Neural cell (in vitro differentiated cells): ENCODE data around the gene YJEFN3. TPM values are rescaled to one million over a fixed set of nuclear protein-coding genes. Genes with fewer than 3 reads are reported as not detected.

Experiments
- H2AFZ ChIP-seq: fragments of 200-600, 300-800 bp; sonication (generic), shearing (Covaris generic); 2 replicates; pipeline ENCODE4 v1.6.0; 2014; ENCODE audit warnings: low read depth, mild to moderate bottlenecking, antibody characterized with exemption, low read length, moderate library complexity
- H3F3A ChIP-seq: fragments of 200-600 bp; shearing (Covaris generic); 2 replicates; pipeline ENCODE4 v1.6.1; 2016; ENCODE audit warnings: mild to moderate bottlenecking, moderate library complexity, mixed read lengths, antibody characterized with exemption, low read length; ENCODE audit not compliant: insufficient read depth, poor library complexity, severe bottlenecking
- H3K27ac ChIP-seq: fragments of 200-600, 300-800 bp; sonication (generic), shearing (Covaris generic); 2 replicates; pipeline ENCODE4 v1.5.1; 2014; ENCODE audit warnings: mild to moderate bottlenecking, low read length, moderate library complexity
- H3K27me3 ChIP-seq: fragments of 300-800, 200-600 bp; sonication (generic), shearing (Covaris generic); 2 replicates; pipeline ENCODE4 v1.6.0; 2014; ENCODE audit warnings: mild to moderate bottlenecking, low read depth, low read length, moderate library complexity; ENCODE audit not compliant: insufficient read depth
- H3K36me3 ChIP-seq: fragments of 300-800, 200-600 bp; sonication (generic), shearing (Covaris generic); 2 replicates; pipeline ENCODE4 v1.5.1; 2014; ENCODE audit warnings: mild to moderate bottlenecking, antibody characterized with exemption, low read length, moderate library complexity; ENCODE audit not compliant: insufficient read depth
- H3K4me2 ChIP-seq: fragments of 300-800, 200-600 bp; sonication (generic), shearing (Covaris generic); 2 replicates; pipeline ENCODE4 v1.6.0; 2014; ENCODE audit warnings: mild to moderate bottlenecking, low read length
- H3K4me3 ChIP-seq: fragments of 300-800, 200-600 bp; sonication (generic), shearing (Covaris generic); 2 replicates; pipeline ENCODE4 v1.5.1; 2014; ENCODE audit warnings: mild to moderate bottlenecking, low read length, moderate library complexity
- H3K79me2 ChIP-seq: fragments of 200-600 bp; shearing (Covaris generic); replicated peaks from 2 replicates; pipeline ENCODE4 v1.6.0; 2014; ENCODE audit warnings: mild to moderate bottlenecking, low read length, moderate library complexity; ENCODE audit not compliant: insufficient read depth
- H3K9ac ChIP-seq: fragments of 300-800, 200-600 bp; sonication (generic), shearing (Covaris generic); 2 replicates; pipeline ENCODE4 v1.6.1; 2016; ENCODE audit warnings: mild to moderate bottlenecking, low read length, mixed read lengths
- H3K9me2 ChIP-seq: fragments of 200-600 bp; shearing (Covaris generic); 2 replicates; pipeline ENCODE4 v1.6.1; 2016; ENCODE audit warnings: mild to moderate bottlenecking, low read length, mixed read lengths; ENCODE audit not compliant: insufficient read depth
- H3K9me3 ChIP-seq: fragments of 200-600, 300-800 bp; sonication (generic), shearing (Covaris generic); 2 replicates; pipeline ENCODE4 v1.6.1; 2016; ENCODE audit warnings: mild to moderate bottlenecking, mixed run types, low read length, moderate library complexity, mixed read lengths
- H4K20me1 ChIP-seq: fragments of 200-600 bp; shearing (Covaris generic); 2 replicates; pipeline ENCODE4 v1.6.1; 2016; ENCODE audit warnings: mild to moderate bottlenecking, mixed run types; ENCODE audit not compliant: insufficient read depth
- EP300 ChIP-seq: fragments of 450-650 bp; conservative IDR thresholded peaks from 2 replicates; pipeline ENCODE4 v1.6.1; 2014; ENCODE audit warnings: antibody characterized with exemption, mild to moderate bottlenecking, moderate library complexity; ENCODE audit not compliant: poor library complexity, severe bottlenecking
- EZH2 ChIP-seq: fragments of 200-600, 300-800 bp; shearing (Covaris generic), sonication (generic); IDR thresholded peaks from 2 replicates; pipeline ENCODE4 v1.6.1; 2014; ENCODE audit warnings: antibody characterized with exemption, low read length, borderline replicate concordance, mild to moderate bottlenecking; ENCODE audit not compliant: insufficient read depth, poor library complexity, severe bottlenecking
- MXI1 ChIP-seq: fragments of 450-650 bp; conservative IDR thresholded peaks from 2 replicates; pipeline ENCODE4 v1.6.1; 2014; ENCODE audit warnings: antibody characterized with exemption, mild to moderate bottlenecking; ENCODE audit not compliant: poor library complexity, severe bottlenecking
- POLR2AphosphoS5 ChIP-seq: IDR thresholded peaks from 2 replicates; pipeline ENCODE4 v1.6.1; 2012
- RAD21 ChIP-seq: fragments of 450-650 bp; conservative IDR thresholded peaks from 2 replicates; pipeline ENCODE4 v1.6.1; 2014; ENCODE audit warnings: antibody characterized with exemption, mild to moderate bottlenecking, moderate library complexity
- SMC3 ChIP-seq: fragments of 450-650 bp; conservative IDR thresholded peaks from 2 replicates; pipeline ENCODE4 v1.6.1; 2014; ENCODE audit warnings: antibody characterized with exemption, mild to moderate bottlenecking, moderate library complexity; ENCODE audit not compliant: poor library complexity
- TAF1 ChIP-seq: IDR thresholded peaks from 2 replicates; pipeline ENCODE4 v1.6.1; 2012; ENCODE audit warnings: low read depth
- polyA plus RNA-seq: library from polyadenylated mRNA; depleted of rRNA; stranded (reverse); fragments of >200 nt; gene quantifications from 2 replicates; pipeline ENCODE4 v1.2.3, GENCODE V29; 2014
- TF ChIP-seq, protein P1 (sequence below): IDR thresholded peaks from 2 replicates; pipeline ENCODE4 v1.6.1; 2012; ENCODE audit warnings: borderline replicate concordance
- TF ChIP-seq, protein P2 (sequence below): fragments of 450-650 bp; IDR thresholded peaks from 2 replicates; pipeline ENCODE4 v1.5.1; 2014; ENCODE audit warnings: antibody characterized with exemption, mild to moderate bottlenecking, moderate library complexity; ENCODE audit not compliant: poor library complexity, severe bottlenecking

Gene YJEFN3
- polyA plus RNA-seq, 1 donor from 2014 or later, result 26.9 TPM

DNA sequence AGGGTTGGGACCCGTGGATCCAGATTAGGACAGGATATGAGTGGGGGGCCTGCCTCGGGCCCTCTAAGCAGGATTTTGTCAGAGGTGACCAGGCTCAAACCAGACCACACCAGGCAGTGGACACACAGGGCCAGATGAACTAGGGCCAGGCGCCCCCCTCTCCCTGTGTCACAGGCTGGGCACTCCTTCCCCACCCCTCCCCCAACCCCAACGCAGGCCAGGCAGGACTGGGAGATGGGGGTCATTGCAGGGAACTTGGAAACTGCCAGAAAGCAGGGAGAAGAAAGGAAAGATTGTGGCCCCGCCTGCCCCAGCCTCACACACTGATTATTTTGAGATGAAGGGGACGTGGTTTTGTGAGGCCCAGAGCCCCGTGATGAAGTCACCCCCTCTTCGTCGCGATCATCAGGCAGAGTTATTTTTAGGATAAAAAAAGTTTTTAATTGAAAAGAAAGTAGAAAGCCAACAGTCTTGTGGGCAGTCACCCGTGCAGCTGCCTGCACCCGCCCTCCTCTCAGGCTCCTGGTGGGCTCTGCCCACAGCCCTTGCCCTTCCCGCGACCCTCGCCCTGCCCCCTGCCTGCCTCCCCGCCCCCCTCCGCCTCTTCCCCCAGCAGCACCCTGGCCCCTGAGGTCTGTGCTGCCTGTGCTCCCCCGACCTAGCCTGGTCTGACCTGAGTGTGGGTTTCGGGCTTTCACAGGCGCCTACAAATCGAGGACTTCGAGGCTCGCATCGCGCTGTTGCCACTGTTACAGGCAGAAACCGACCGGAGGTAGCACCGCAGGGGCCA lies 1.9 kb upstream of the YJEFN3 start:
- no peaks in the 10 kb centered on the region for H3K27me3 ChIP-seq
- no peaks in the 10 kb centered on the region for H3K79me2 ChIP-seq
- TF ChIP-seq MXI1 (no peak), TAF1 (no peak), SMC3 (no peak), RAD21 (no peak), EZH2 (no peak), EP300 (no peak), POLR2AphosphoS5 (no peak)
- TF ChIP-seq, protein P1, sequence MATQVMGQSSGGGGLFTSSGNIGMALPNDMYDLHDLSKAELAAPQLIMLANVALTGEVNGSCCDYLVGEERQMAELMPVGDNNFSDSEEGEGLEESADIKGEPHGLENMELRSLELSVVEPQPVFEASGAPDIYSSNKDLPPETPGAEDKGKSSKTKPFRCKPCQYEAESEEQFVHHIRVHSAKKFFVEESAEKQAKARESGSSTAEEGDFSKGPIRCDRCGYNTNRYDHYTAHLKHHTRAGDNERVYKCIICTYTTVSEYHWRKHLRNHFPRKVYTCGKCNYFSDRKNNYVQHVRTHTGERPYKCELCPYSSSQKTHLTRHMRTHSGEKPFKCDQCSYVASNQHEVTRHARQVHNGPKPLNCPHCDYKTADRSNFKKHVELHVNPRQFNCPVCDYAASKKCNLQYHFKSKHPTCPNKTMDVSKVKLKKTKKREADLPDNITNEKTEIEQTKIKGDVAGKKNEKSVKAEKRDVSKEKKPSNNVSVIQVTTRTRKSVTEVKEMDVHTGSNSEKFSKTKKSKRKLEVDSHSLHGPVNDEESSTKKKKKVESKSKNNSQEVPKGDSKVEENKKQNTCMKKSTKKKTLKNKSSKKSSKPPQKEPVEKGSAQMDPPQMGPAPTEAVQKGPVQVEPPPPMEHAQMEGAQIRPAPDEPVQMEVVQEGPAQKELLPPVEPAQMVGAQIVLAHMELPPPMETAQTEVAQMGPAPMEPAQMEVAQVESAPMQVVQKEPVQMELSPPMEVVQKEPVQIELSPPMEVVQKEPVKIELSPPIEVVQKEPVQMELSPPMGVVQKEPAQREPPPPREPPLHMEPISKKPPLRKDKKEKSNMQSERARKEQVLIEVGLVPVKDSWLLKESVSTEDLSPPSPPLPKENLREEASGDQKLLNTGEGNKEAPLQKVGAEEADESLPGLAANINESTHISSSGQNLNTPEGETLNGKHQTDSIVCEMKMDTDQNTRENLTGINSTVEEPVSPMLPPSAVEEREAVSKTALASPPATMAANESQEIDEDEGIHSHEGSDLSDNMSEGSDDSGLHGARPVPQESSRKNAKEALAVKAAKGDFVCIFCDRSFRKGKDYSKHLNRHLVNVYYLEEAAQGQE, result no peak
- TF ChIP-seq, protein P2, sequence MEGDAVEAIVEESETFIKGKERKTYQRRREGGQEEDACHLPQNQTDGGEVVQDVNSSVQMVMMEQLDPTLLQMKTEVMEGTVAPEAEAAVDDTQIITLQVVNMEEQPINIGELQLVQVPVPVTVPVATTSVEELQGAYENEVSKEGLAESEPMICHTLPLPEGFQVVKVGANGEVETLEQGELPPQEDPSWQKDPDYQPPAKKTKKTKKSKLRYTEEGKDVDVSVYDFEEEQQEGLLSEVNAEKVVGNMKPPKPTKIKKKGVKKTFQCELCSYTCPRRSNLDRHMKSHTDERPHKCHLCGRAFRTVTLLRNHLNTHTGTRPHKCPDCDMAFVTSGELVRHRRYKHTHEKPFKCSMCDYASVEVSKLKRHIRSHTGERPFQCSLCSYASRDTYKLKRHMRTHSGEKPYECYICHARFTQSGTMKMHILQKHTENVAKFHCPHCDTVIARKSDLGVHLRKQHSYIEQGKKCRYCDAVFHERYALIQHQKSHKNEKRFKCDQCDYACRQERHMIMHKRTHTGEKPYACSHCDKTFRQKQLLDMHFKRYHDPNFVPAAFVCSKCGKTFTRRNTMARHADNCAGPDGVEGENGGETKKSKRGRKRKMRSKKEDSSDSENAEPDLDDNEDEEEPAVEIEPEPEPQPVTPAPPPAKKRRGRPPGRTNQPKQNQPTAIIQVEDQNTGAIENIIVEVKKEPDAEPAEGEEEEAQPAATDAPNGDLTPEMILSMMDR, result no peak
- H3K9me2 ChIP-seq, result no peaks in the 10 kb centered on the region
- H3K9ac ChIP-seq, result no peak overlapping the region
- no peak overlapping the region for H3K27ac ChIP-seq
- H3K9me3 ChIP-seq, result no peaks in the 10 kb centered on the region
- H3F3A ChIP-seq, result no peaks in the 10 kb centered on the region
- H3K4me2 ChIP-seq, result no peak overlapping the region
- no peaks in the 10 kb centered on the region for H3K36me3 ChIP-seq
- H3K4me3 ChIP-seq, result no peak overlapping the region
- H4K20me1 ChIP-seq, result no peaks in the 10 kb centered on the region
- H2AFZ ChIP-seq, result no peak overlapping the region

DNA sequence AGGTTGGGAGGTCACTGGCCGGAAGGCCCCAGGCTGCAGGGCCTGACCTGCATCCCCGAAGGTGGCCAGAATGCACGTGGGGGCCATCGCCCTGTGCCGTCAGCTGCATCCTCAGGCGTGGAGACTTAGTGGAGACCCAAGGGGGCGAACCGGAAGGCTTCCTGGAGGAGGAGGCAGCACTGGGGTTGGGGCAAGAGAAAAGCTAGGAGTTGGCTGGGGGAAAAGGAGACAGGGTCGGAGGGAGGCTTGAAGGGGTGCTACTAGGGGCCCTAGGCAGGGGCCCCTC lies 1.4 kb upstream of the YJEFN3 start:
- no peak overlapping the region for H3K4me2 ChIP-seq
- no peak overlapping the region for H3K27ac ChIP-seq
- no peaks in the 10 kb centered on the region for H3K36me3 ChIP-seq
- H4K20me1 ChIP-seq, result no peaks in the 10 kb centered on the region
- no peaks in the 10 kb centered on the region for H3K27me3 ChIP-seq
- no peak overlapping the region for H2AFZ ChIP-seq
- H3K9me2 ChIP-seq, result no peaks in the 10 kb centered on the region
- no peak overlapping the region for H3K9ac ChIP-seq
- H3K9me3 ChIP-seq, result no peaks in the 10 kb centered on the region
- no peak overlapping the region for H3K4me3 ChIP-seq
- no peaks in the 10 kb centered on the region for H3F3A ChIP-seq
- H3K79me2 ChIP-seq, result no peaks in the 10 kb centered on the region
- TF ChIP-seq EP300, result no peak
- TF ChIP-seq, protein P2, result no peak
- no peak for TF ChIP-seq SMC3
- no peak for TF ChIP-seq RAD21
- TF ChIP-seq POLR2AphosphoS5, result no peak
- TF ChIP-seq, protein P1, result no peak
- no peak for TF ChIP-seq EZH2
- TF ChIP-seq MXI1, result no peak
- TF ChIP-seq TAF1, result no peak
